GM19455 (cell line): ENCODE measurements around the gene CHRD.

Experiments
- ATAC-seq: cut with Tn5 transposase; IDR thresholded peaks from one replicate; pipeline ENCODE4 v1.9.1; 2021; ENCODE audit not compliant: unreplicated experiment

The CHRD gene

DNA sequence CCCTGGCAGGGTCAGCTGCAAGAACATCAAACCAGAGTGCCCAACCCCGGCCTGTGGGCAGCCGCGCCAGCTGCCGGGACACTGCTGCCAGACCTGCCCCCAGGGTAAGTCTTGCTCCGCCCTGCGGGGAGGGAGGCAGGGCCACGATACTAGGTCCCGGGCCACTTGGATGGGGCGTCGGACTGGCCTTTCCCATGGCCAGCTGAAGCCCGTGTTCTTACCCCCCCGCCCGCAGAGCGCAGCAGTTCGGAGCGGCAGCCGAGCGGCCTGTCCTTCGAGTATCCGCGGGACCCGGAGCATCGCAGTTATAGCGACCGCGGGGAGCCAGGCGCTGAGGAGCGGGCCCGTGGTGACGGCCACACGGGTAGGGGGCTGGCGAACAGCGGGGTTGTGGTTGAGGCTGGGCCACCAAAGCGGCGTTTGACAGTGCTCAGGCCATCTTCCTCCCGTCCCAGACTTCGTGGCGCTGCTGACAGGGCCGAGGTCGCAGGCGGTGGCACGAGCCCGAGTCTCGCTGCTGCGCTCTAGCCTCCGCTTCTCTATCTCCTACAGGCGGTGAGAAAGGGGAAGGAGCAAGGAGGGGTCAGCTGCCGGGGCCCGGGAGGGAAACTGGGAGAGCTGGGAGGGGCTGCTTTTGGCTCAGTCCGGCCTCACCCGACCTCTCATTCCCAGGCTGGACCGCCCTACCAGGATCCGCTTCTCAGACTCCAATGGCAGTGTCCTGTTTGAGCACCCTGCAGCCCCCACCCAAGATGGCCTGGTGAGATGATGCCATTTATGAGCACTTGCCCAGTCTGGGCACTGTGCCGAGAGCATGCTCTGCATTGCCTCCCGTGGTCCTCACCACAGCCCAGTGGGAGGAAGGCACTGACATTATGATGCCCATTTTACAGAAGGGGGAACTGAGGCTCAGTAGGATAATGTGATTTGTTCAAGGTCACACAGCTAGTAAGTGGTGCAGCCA lies 1.7 kb downstream of the CHRD start:
- ATAC-seq: no peak

DNA sequence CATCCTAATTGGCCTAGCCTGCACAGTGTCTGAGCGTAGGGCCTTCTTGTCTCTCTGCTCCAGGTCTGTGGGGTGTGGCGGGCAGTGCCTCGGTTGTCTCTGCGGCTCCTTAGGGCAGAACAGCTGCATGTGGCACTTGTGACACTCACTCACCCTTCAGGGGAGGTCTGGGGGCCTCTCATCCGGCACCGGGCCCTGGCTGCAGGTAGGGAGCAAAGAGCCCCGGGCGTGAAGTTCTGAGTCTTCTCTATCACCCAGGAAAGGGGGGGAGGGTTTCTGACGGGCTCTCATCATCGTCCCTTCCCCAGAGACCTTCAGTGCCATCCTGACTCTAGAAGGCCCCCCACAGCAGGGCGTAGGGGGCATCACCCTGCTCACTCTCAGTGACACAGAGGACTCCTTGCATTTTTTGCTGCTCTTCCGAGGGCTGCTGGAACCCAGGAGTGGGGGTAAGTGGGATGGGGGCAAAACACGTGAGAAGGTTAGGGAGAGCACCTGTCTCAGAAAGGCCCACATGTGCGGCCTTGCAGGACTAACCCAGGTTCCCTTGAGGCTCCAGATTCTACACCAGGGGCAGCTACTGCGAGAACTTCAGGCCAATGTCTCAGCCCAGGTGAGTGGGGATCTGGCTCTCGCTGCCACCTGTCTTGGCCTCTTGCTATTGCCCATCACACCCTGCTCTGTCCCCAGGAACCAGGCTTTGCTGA lies 2.6 kb downstream of the CHRD start:
- no peak for ATAC-seq

DNA sequence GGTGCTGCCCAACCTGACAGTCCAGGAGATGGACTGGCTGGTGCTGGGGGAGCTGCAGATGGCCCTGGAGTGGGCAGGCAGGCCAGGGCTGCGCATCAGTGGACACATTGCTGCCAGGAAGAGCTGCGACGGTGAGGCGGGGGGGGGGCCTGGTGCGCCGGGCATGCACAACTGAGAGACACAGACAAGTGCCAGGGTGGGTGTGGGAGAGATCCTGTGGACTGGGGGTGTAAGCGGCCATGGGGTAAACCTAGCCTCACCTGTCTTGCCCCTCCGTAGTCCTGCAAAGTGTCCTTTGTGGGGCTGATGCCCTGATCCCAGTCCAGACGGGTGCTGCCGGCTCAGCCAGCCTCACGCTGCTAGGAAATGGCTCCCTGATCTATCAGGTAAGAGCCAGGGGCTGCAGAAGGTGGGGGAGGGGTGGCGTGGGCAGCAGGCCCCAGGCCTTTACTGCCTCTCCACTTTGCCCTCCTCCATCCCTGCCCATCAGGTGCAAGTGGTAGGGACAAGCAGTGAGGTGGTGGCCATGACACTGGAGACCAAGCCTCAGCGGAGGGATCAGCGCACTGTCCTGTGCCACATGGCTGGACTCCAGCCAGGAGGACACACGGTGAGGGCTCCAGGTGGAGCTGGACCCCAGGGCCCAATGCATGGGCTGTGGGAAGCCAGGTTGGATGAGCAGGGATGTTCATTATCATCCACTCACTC lies 3.3 kb downstream of the CHRD start:
- no peak for ATAC-seq

DNA sequence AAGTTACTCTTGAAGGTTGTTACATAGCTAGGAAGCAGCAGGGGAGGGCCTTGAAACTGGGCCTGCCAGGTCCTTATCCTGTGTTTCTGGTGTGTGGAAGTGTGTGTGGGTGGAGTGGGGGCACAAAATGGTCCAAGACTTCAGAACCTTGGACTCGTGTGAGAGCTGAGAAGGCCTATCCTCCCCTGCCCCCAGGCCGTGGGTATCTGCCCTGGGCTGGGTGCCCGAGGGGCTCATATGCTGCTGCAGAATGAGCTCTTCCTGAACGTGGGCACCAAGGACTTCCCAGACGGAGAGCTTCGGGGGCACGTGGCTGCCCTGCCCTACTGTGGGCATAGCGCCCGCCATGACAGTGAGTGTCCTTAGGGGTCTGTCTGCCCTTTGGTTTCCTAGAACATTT lies 4.5 kb downstream of the CHRD start:
- no peak for ATAC-seq

DNA sequence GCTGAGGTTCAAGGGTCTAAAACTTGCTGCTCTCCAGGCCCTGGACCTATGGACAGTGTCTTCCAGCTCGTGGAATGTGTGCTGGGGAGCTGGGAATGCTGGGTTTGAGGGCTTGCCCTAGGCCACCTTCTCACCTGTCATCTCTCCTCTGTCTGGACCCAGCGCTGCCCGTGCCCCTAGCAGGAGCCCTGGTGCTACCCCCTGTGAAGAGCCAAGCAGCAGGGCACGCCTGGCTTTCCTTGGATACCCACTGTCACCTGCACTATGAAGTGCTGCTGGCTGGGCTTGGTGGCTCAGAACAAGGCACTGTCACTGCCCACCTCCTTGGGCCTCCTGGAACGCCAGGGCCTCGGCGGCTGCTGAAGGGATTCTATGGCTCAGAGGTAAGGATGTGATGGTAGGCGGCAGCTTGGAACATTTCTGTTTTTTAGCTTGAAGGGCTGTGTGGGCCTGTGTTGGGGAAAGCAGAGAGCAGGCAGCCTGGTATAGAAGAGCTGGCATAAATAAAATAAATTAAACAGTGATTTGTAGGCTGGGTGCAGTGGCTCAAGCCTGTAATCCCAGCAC lies 5.1 kb downstream of the CHRD start:
- ATAC-seq: no peak

DNA sequence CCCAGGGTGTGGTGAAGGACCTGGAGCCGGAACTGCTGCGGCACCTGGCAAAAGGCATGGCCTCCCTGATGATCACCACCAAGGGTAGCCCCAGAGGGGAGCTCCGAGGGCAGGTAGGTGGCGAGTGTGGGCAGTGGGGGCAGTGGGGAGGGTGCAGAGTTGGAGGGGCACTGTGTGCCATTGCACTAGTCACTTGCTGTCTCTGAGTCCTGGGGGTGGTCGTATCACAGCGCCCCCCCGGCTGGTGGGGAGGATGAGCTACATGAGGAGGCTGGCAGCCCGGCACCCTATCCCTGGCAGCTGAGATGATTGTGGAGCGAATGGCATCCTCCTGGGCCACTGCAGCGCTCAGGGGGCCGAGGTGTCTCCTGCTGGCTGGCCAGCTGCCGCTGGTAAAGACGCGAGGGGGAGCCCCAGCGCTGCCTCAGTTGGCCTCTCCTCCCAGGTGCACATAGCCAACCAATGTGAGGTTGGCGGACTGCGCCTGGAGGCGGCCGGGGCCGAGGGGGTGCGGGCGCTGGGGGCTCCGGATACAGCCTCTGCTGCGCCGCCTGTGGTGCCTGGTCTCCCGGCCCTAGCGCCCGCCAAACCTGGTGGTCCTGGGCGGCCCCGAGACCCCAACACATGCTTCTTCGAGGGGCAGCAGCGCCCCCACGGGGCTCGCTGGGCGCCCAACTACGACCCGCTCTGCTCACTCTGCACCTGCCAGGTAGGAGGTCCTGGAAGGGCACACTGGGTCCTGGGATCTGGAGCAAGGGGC lies 6.4 kb downstream of the CHRD start:
- ATAC-seq: no peak

DNA sequence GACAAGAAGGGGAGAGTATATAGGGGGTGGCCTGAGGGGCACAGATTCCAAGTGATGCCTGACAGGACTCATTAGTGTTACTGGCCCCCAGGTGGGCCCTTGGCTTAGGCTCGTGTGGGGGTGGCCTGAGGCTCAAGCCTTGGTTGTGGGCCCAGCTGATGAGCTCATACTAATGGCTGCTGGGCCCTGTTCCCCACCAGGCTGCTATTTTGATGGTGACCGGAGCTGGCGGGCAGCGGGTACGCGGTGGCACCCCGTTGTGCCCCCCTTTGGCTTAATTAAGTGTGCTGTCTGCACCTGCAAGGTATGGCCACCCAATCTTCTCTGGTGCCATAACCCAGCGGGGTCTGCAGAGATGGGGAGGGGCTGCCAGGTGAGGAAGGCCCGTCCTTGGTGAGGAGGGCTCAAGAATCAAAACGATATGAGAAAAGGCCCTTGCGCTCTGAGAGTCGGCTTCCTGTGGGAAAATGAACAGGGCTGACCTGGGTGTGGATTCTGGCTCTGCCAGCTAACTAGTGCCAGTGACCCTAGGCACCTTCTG lies 7.4 kb downstream of the CHRD start:
- no peak for ATAC-seq

DNA sequence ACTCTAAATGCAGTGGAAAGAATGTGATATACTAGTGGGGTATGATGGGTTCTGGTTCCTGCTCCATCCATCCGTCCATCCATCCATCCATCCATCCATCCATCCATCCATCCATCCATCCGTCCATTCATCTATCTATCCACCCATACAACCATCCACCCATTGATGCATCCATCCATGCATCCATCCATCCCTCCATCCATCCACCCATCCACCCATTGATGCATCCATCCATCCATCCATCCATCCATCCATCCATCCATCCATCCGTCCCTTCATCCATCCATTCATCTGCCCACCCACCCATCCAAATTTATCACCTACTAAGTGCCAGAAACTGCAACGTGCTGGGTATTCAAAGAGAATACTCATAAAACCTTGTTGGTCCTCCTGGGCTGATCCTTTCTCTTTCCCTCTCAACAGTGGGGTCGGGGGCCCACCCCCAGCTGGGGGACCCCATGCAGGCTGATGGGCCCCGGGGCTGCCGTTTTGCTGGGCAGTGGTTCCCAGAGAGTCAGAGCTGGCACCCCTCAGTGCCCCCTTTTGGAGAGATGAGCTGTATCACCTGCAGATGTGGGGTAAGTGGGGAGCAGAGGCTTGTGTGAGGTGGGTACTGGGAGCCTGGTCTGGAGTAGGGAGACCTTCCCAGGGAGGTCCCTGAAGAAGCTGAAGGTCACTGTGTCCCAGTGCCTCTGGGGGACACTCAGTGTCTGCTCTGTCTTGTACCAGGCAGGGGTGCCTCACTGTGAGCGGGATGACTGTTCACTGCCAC lies 8.5 kb downstream of the CHRD start:
- ATAC-seq: no peak

DNA sequence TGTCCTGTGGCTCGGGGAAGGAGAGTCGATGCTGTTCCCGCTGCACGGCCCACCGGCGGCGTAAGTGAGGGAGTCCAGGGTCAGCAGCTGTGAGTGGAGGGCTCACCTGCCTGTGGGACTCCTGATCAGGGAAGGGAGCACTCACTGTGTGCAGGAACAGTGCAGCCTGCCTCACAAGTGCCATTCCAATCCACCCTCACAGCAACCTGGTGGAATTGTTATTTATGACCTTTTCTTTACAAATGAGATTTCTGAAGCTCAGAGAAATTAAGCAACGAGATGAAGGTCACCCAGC lies 9.0 kb downstream of the CHRD start:
- no peak for ATAC-seq

DNA sequence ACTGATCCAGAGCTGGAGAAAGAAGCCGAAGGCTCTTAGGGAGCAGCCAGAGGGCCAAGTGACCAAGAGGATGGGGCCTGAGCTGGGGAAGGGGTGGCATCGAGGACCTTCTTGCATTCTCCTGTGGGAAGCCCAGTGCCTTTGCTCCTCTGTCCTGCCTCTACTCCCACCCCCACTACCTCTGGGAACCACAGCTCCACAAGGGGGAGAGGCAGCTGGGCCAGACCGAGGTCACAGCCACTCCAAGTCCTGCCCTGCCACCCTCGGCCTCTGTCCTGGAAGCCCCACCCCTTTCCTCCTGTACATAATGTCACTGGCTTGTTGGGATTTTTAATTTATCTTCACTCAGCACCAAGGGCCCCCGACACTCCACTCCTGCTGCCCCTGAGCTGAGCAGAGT lies 9.5 kb downstream of the CHRD start:
- ATAC-seq: no peak

DNA sequence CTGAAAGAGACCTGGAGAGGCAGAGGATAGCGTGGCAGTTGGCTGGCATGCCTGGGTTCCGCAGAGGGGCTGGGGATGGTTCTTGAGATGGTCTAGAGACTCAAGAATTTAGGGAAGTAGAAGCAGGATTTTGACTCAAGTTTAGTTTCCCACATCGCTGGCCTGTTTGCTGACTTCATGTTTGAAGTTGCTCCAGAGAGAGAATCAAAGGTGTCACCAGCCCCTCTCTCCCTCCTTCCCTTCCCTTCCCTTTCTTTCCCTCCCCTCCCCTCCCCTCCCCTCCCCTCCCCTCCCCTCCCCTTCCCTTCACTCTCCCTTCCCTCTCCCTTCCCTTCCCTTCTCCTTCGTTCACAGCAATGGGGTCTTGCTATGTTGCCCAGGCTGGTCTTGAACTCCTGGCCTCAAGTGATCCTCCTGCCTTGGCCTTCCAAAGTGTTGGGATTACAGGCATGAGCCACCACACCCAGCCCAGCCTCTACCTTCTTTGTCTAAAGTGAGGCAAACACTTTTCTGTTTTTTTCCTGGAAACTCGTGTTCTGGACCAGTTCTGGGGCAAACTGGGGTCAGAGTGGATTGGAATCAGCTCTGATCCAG lies 10.2 kb downstream of the CHRD start:
- ATAC-seq: no peak

DNA sequence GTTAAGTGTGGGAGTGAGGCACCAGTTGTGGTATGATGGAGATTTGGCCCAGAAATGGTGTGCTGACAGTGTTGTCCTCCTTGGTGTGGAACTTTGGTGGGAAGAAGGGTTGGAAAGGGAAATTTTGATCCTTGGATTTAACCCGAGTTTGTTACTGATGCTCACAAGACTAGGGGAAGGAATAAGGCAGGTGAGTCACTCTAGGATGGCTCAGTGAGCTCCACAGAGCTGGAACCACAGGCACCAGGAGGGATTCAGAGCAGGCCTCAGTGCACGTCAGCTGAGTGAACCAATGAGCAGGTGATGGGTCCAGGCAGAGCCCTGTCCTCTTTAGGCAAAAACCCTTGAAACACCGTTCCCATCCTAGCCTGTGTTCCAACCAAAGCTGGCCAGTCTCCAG lies 11.4 kb downstream of the CHRD start:
- ATAC-seq: no peak

DNA sequence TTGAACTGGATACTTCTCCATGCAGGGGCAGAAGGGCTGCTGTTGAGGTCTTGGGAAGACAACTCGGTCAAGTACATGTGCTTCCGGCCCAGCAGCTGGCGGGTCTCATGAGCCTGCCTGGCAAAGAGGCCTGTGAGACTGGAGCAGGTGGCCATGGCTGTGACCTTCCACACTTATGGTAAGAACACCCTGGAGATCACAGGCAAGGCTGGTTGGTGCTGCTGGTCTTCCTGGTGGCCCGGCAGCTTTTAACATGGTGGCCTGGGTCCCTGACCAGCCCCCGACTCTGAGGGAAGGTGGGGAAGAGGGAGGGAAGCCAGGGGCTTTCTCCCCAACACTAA lies 15.4 kb downstream of the CHRD start:
- no peak for ATAC-seq

DNA sequence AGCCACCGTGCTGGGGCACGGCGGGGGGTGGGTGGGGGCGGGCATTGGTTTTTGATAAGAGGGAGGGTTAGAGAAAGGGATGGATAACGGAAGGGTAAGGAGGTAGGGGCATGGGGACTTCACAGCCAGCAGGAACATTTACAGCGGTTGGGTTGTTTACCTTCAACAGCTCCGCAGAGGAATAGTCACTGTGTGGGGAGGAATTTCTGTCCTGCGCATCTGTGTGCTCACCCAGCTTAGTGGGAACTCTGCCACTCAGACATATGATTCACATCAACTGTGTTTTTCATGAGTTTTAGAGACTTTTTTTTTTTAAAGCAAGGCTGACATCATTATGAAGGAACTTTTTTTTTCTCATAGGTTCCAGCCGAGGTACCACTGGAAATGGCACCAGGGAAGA lies 19.6 kb downstream of the CHRD start:
- ATAC-seq: no peak

DNA sequence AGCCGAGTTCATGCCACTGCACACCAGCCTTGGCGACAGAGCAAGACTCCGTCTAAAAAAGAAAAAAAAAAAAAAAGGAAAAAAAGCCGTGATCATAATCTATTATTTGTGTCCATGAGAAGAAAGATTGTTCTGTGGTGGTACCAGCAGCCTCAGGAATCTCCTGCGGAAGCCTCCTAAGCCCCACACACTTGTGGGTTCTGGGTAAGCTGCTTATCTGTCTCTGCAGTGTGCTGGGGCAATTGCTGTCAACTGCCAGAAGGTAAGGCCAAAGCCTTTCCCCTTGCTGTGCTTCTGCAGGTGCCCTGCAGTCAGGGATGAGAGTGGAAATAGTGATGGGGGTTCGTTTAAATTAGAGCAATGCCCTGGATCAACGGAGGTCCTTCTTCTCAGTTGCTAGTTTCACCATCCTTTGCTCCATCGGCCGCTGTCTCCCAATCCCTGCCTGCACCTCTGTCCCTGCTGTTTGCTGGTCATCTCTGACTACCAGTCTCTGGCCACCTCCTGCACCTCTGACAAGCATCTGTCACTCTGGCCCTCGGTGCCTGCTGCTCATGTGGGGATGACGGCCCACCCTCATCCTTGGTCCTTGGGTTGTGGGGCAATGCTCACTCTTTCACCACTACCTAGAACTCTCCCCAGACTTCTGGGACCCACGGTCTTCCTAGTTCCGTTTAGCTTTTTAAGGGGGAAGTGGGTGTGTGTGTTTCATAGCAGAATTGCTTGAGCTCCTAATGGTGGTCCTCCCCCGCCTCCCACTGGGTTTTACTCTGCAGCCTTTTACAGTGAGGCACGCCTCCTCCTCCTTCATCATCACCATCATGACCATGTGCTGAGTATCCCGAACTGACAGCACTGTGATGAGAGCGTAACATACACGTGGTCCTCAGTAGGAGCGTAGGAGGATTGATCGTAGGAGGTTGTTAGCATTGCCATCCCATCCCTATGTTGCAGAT lies 25.5 kb downstream of the CHRD start:
- ATAC-seq: no peak

DNA sequence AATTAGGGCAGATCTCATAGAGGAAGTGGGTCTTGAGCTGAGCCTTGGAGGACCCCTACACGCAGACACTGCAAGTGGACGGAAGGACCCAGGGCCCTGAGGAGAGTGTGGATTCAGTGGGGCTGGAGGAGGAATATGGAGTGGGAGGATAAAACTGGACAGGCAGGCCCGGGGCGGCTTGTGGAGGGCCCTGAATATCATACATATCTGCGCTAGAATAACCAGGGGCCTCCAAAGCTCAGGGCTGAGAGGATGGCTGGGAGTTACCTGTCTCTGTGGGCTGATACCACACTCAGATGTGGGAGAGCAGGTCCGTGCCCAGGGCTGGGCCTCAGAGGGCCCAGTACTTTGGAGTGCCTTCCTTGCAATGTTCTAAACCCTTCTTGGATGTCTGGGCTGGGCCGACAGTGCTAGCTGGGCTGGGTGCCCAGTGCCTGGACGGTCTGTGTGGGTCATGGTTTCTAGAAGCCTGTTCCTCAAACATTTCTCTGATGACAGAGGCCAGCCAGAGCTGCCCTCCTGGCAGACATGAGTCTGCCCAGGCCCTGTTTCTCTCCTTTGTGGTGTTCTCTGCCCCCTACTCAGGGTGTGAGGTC lies 29.6 kb downstream of the CHRD start:
- no peak for ATAC-seq

DNA sequence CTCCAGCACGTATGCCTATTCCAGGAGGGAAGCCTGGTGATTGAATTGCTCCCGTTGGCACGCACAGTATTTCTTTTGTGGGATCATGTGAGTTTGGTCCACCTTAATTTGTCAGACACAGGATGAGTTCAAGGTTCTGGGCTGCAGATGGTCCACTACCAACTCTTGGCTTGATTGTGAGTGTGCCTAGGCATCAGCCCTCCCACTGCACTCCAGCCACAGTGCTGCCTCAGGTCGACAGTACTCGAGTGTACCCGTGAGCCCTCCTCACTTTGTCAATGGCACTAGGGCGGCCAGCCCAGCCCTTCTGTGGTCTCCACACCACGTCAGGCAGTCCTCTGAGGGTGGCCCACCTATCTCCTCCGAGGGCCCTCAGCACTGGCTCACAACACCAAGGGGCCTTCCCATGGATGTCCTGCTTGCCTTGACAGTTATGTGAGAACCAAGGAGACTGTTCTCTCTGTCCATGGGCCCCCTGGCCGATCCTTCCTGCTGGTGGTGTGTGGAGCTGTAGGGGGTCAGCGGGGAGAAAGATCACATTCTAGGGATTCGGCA lies 30.2 kb downstream of the CHRD start:
- ATAC-seq: no peak
